Loucy (cell line): ENCODE measurements around the gene PPDPF.

ENCODE experiments used
- H2AFZ ChIP-seq: fragments of 200-600 bp; sonication (generic); 2 replicates; pipeline ENCODE4 v1.6.0; 2016; ENCODE audit warnings: antibody characterized with exemption, mild to moderate bottlenecking, low read length, moderate library complexity
- H3F3A ChIP-seq: fragments of 200-600 bp; 2 replicates; pipeline ENCODE4 v1.6.0; 2016; ENCODE audit warnings: antibody characterized with exemption, low read depth, mild to moderate bottlenecking
- H3K27me3 ChIP-seq: fragments of 200-600 bp; sonication (generic); 2 replicates; pipeline ENCODE4 v1.6.1; 2014; ENCODE audit warnings: low read length, mild to moderate bottlenecking; ENCODE audit not compliant: insufficient read depth, poor library complexity, severe bottlenecking
- H3K36me3 ChIP-seq: fragments of 200-600 bp; sonication (generic); 2 replicates; pipeline ENCODE4 v1.6.1; 2016; ENCODE audit warnings: low read length; ENCODE audit not compliant: insufficient read depth
- H3K4me1 ChIP-seq: fragments of 200-600 bp; sonication (generic); 2 replicates; pipeline ENCODE4 v1.5.1; 2014; ENCODE audit warnings: low read length, mild to moderate bottlenecking; ENCODE audit not compliant: insufficient read depth, poor library complexity, severe bottlenecking
- H3K4me2 ChIP-seq: fragments of 200-600 bp; sonication (generic); 2 replicates; pipeline ENCODE4 v1.6.0; 2014; ENCODE audit warnings: antibody characterized with exemption, low read length, low read depth, mild to moderate bottlenecking; ENCODE audit not compliant: poor library complexity, severe bottlenecking
- H3K4me3 ChIP-seq: fragments of 200-600 bp; sonication (generic); 2 replicates; pipeline ENCODE4 v1.5.1; 2014; ENCODE audit warnings: low read length, mild to moderate bottlenecking, mixed read lengths; ENCODE audit not compliant: poor library complexity, severe bottlenecking
- H3K79me2 ChIP-seq: fragments of 200-600 bp; sonication (generic); 2 replicates; pipeline ENCODE4 v1.6.1; 2014; ENCODE audit warnings: low read length; ENCODE audit not compliant: insufficient read depth
- H3K9ac ChIP-seq: fragments of 200-600 bp; sonication (generic); 2 replicates; pipeline ENCODE4 v1.6.0; 2014; ENCODE audit warnings: mild to moderate bottlenecking, low read depth, low read length, moderate library complexity; ENCODE audit not compliant: poor library complexity, severe bottlenecking
- H3K9me2 ChIP-seq: fragments of 200-600 bp; sonication (generic); replicated peaks from 2 replicates; pipeline ENCODE4 v1.6.1; 2016; ENCODE audit warnings: low read depth, low read length, mixed read lengths
- H3K9me3 ChIP-seq: fragments of 200-600 bp; sonication (generic); 2 replicates; pipeline ENCODE4 v1.6.1; 2014; ENCODE audit warnings: mild to moderate bottlenecking, antibody characterized with exemption, low read length, low read depth; ENCODE audit not compliant: insufficient read depth
- H4K20me1 ChIP-seq: fragments of 200-600 bp; sonication (generic); 2 replicates; pipeline ENCODE4 v1.6.0; 2014; ENCODE audit warnings: antibody characterized with exemption, low read length, mild to moderate bottlenecking; ENCODE audit not compliant: insufficient read depth, poor library complexity, severe bottlenecking
- CTCF ChIP-seq: fragments of 200-600 bp; sonication (generic); conservative IDR thresholded peaks from 2 replicates; pipeline ENCODE4 v1.5.1; 2014; ENCODE audit warnings: mild to moderate bottlenecking, antibody characterized with exemption, low read length
- EZH2phosphoT487 ChIP-seq: fragments of 200-600 bp; IDR thresholded peaks from 2 replicates; pipeline ENCODE4 v1.6.1; 2018; ENCODE audit warnings: antibody characterized with exemption, mild to moderate bottlenecking, moderate library complexity, borderline replicate concordance

The PPDPF gene

GRCh38 chr20:63543733-63544132 is 23.2 kb downstream of the PPDPF start:
- Histone ChIP-seq H3K9ac (no peak overlapping the region), H3K27me3 (no peaks in the 10 kb centered on the region), H2AFZ (no peak overlapping the region), H3K9me2 (no peaks in the 10 kb centered on the region), H4K20me1 (no peaks in the 10 kb centered on the region), H3K79me2 (no peaks in the 10 kb centered on the region), H3K9me3 (no peaks in the 10 kb centered on the region), H3K4me3 (no peak overlapping the region), H3K36me3 (no peaks in the 10 kb centered on the region), H3K4me2 (no peak overlapping the region), H3K4me1 (no peaks in the 10 kb centered on the region), H3F3A (no peaks in the 10 kb centered on the region)
- no peak for TF ChIP-seq CTCF
- TF ChIP-seq EZH2phosphoT487 = no peak

GRCh38 chr20:63544241-63544957 is 23.8 kb downstream of the PPDPF start:
- Histone ChIP-seq H3K4me3 (no peak overlapping the region), H3K9me3 (no peaks in the 10 kb centered on the region), H3F3A (no peaks in the 10 kb centered on the region), H3K9ac (no peak overlapping the region), H4K20me1 (no peaks in the 10 kb centered on the region), H2AFZ (no peak overlapping the region), H3K9me2 (no peaks in the 10 kb centered on the region), H3K4me1 (no peaks in the 10 kb centered on the region), H3K4me2 (no peak overlapping the region), H3K36me3 (no peaks in the 10 kb centered on the region), H3K27me3 (no peaks in the 10 kb centered on the region), H3K79me2 (no peaks in the 10 kb centered on the region)
- TF ChIP-seq CTCF (no peak), EZH2phosphoT487 (no peak)

GRCh38 chr20:63544958-63545516 is 24.5 kb downstream of the PPDPF start:
- Histone ChIP-seq H3K9ac (no peak overlapping the region), H2AFZ (no peak overlapping the region), H3K4me1 (no peaks in the 10 kb centered on the region), H3K9me3 (no peaks in the 10 kb centered on the region), H3K79me2 (no peaks in the 10 kb centered on the region), H4K20me1 (no peaks in the 10 kb centered on the region), H3K4me3 (no peak overlapping the region), H3K4me2 (no peak overlapping the region), H3F3A (no peaks in the 10 kb centered on the region), H3K36me3 (no peaks in the 10 kb centered on the region), H3K9me2 (no peaks in the 10 kb centered on the region), H3K27me3 (no peaks in the 10 kb centered on the region)
- TF ChIP-seq EZH2phosphoT487 = no peak
- TF ChIP-seq CTCF = no peak
